A549 treated with dexamethasone at 1 μM for 4 hours (cell line): ENCODE data around the gene RPP25. TPM values are rescaled to one million over a fixed set of nuclear protein-coding genes. Genes with fewer than 3 reads are reported as not detected.

Source experiments
- total RNA-seq: library from RNA; stranded (reverse); fragments of 200-300 nt; extraction: Qiagen RNA extraction; gene quantifications from 5 replicates; pipeline ENCODE4 v1.2.3, GENCODE V29; 2022

RPP25 gene
- total RNA-seq: 19.5 to 26.5 TPM (median 24.9 TPM) in 5 replicates

GRCh38 chr15:74956648-74957475 lies at the start of gene RPP25:
Gene RPP25, minus strand, starts transcription at chr15:74956772. Its CDS starts 189 bp downstream, at chr15:74956583.

GRCh38 chr15:74995182-74995778 lies 38.7 kb upstream of the RPP25 start, which contains the start of gene SCAMP5:
Gene SCAMP5, plus strand, starts transcription at chr15:74995563. Its CDS starts 16,277 bp downstream, at chr15:75011840.

GRCh38 chr15:74937590-74938371 lies 18.8 kb downstream of the RPP25 start, which contains the start of gene COX5A:
Gene COX5A, minus strand, starts transcription at chr15:74938073. Its CDS starts 59 bp downstream, at chr15:74938014.

GRCh38 chr15:74906450-74907162 lies 50.0 kb downstream of the RPP25 start, which contains the start of gene FAM219B:
Gene FAM219B, minus strand, starts transcription at chr15:74906851. Its CDS starts 51 bp downstream, at chr15:74906800.

Other genes starting within 250 kb of the RPP25 start
- gene CYP1A1, start 231.2 kb downstream of the RPP25 start, total RNA-seq: 1.5 to 2.7 TPM (median 1.6 TPM) in 5 replicates
- not detected in 5 replicates for gene CYP1A2, start 207.9 kb downstream of the RPP25 start, total RNA-seq
- gene CSK, start 174.7 kb downstream of the RPP25 start, total RNA-seq: 56.2 to 70.7 TPM (median 66.9 TPM) in 5 replicates
- gene LMAN1L, start 143.9 kb downstream of the RPP25 start, total RNA-seq: 0.04 TPM in 1 of 5 replicates, not detected in the others
- gene CPLX3, start 130.1 kb downstream of the RPP25 start, total RNA-seq: 0.05 to 0.06 TPM in 2 of 5 replicates, not detected in the others
- gene ULK3, start 113.6 kb downstream of the RPP25 start, total RNA-seq: 21.0 to 36.3 TPM (median 29.4 TPM) in 5 replicates
- gene SCAMP2, start 83.4 kb downstream of the RPP25 start, total RNA-seq: 50.4 to 77.5 TPM (median 75.5 TPM) in 5 replicates
- 24.1 to 35.5 TPM (median 34.3 TPM) in 5 replicates for gene MPI, start 66.7 kb downstream of the RPP25 start, total RNA-seq
- 24.8 to 36.0 TPM (median 31.9 TPM) in 5 replicates for gene FAM219B, start 49.9 kb downstream of the RPP25 start, total RNA-seq
- 506 to 581 TPM (median 526 TPM) in 5 replicates for gene COX5A, start 18.7 kb downstream of the RPP25 start, total RNA-seq
- 10.4 to 12.6 TPM (median 10.5 TPM) in 5 replicates for gene SCAMP5, start 38.8 kb upstream of the RPP25 start, total RNA-seq
- 14.8 to 19.5 TPM (median 17.1 TPM) in 5 replicates for gene PPCDC, start 66.8 kb upstream of the RPP25 start, total RNA-seq
- gene C15orf39, start 245.1 kb upstream of the RPP25 start, total RNA-seq: 24.8 to 36.1 TPM (median 34.0 TPM) in 5 replicates